Measurements from ENCODE around the gene SH3BGR.

- TF ChIP-seq, protein P1, sequence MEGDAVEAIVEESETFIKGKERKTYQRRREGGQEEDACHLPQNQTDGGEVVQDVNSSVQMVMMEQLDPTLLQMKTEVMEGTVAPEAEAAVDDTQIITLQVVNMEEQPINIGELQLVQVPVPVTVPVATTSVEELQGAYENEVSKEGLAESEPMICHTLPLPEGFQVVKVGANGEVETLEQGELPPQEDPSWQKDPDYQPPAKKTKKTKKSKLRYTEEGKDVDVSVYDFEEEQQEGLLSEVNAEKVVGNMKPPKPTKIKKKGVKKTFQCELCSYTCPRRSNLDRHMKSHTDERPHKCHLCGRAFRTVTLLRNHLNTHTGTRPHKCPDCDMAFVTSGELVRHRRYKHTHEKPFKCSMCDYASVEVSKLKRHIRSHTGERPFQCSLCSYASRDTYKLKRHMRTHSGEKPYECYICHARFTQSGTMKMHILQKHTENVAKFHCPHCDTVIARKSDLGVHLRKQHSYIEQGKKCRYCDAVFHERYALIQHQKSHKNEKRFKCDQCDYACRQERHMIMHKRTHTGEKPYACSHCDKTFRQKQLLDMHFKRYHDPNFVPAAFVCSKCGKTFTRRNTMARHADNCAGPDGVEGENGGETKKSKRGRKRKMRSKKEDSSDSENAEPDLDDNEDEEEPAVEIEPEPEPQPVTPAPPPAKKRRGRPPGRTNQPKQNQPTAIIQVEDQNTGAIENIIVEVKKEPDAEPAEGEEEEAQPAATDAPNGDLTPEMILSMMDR (conservative IDR thresholded peaks at IDR 0.05 in 1 of 2, IDR thresholded peaks at IDR 0.05 in 1 of 2; ENCODE audit: low read depth in 1 of 2, low read length in 2 of 2) = no peak
- no peak for TF ChIP-seq EZH2 (IDR thresholded peaks at IDR 0.05; ENCODE audit: low read length, missing control alignments)
These were observed 618 bp downstream of the SH3BGR start for GRCh38 chr21:39452207-39452969.

Data from fibroblast of lung (primary cell).